ENCODE measurements around the gene DLG1.
A peak's percentile ranks its signal among the peaks of the same experiment; 100 is the strongest.

Gene DLG1

GRCh38 chr3:197298341-197298944 is at the start of gene DLG1:
TSS of gene DLG1 (minus strand) at chr3:197298612. CDS start at chr3:197297204, 1,408 bp downstream.
- H3K9me3 Mint-ChIP-seq: no peaks in the 10 kb centered on the region
- peak; percentile 85 for ATAC-seq
- H3K4me3 Mint-ChIP-seq: peak within 1 kb of the TSS; percentile 86
- peak within 1 kb of the TSS; percentile 92 for H3K27ac Mint-ChIP-seq
- H3K27me3 Mint-ChIP-seq: peaks cover 37% of the 10 kb centered on the region
- peaks cover 30% of the 10 kb centered on the region for H3K4me1 Mint-ChIP-seq
- no peaks in the 10 kb centered on the region for H3K36me3 Mint-ChIP-seq

- H3K9me3 Mint-ChIP-seq: no peaks in the 10 kb centered on the region
- ATAC-seq: no peak
- no peaks in the 10 kb centered on the region for H3K36me3 Mint-ChIP-seq
- no peak overlapping the region for H3K4me3 Mint-ChIP-seq
- no peaks in the 10 kb centered on the region for H3K4me1 Mint-ChIP-seq
- no peak overlapping the region for H3K27ac Mint-ChIP-seq
- no peaks in the 10 kb centered on the region for H3K27me3 Mint-ChIP-seq
These were observed 49.6 kb upstream of the DLG1 start for GRCh38 chr3:197348014-197348413.

- ATAC-seq: no peak
- Mint-ChIP-seq H3K27ac (no peak overlapping the region), H3K27me3 (no peaks in the 10 kb centered on the region), H3K9me3 (no peaks in the 10 kb centered on the region), H3K36me3 (no peaks in the 10 kb centered on the region), H3K4me1 (no peaks in the 10 kb centered on the region), H3K4me3 (no peak overlapping the region)
These were observed 47.0 kb upstream of the DLG1 start for GRCh38 chr3:197345390-197345789.

- H3K9me3 Mint-ChIP-seq: no peaks in the 10 kb centered on the region
- no peaks in the 10 kb centered on the region for H3K27me3 Mint-ChIP-seq
- H3K36me3 Mint-ChIP-seq: no peaks in the 10 kb centered on the region
- H3K4me1 Mint-ChIP-seq: no peaks in the 10 kb centered on the region
- H3K27ac Mint-ChIP-seq: no peak overlapping the region
- H3K4me3 Mint-ChIP-seq: no peak overlapping the region
- ATAC-seq: no peak
These were observed 46.3 kb upstream of the DLG1 start for GRCh38 chr3:197344582-197345318.

- Mint-ChIP-seq H3K27me3 (no peaks in the 10 kb centered on the region), H3K36me3 (no peaks in the 10 kb centered on the region), H3K4me3 (no peak overlapping the region), H3K9me3 (no peaks in the 10 kb centered on the region), H3K4me1 (no peaks in the 10 kb centered on the region), H3K27ac (no peak overlapping the region)
- no peak for ATAC-seq
These were observed 45.4 kb upstream of the DLG1 start for GRCh38 chr3:197343656-197344408.

- H3K4me1 Mint-ChIP-seq: no peaks in the 10 kb centered on the region
- no peak for ATAC-seq
- no peak overlapping the region for H3K4me3 Mint-ChIP-seq
- H3K36me3 Mint-ChIP-seq: no peaks in the 10 kb centered on the region
- no peaks in the 10 kb centered on the region for H3K9me3 Mint-ChIP-seq
- no peaks in the 10 kb centered on the region for H3K27me3 Mint-ChIP-seq
- H3K27ac Mint-ChIP-seq: no peak overlapping the region
These were observed 44.7 kb upstream of the DLG1 start for GRCh38 chr3:197343111-197343510.

- ATAC-seq: no peak
- Mint-ChIP-seq H3K27me3 (no peaks in the 10 kb centered on the region), H3K27ac (no peak overlapping the region), H3K4me1 (no peaks in the 10 kb centered on the region), H3K36me3 (no peaks in the 10 kb centered on the region), H3K9me3 (no peaks in the 10 kb centered on the region), H3K4me3 (no peak overlapping the region)
These were observed 42.1 kb upstream of the DLG1 start for GRCh38 chr3:197340521-197340871.

- Mint-ChIP-seq H3K9me3 (no peaks in the 10 kb centered on the region), H3K27ac (no peak overlapping the region), H3K36me3 (no peaks in the 10 kb centered on the region), H3K27me3 (no peaks in the 10 kb centered on the region), H3K4me3 (no peak overlapping the region), H3K4me1 (no peaks in the 10 kb centered on the region)
- ATAC-seq: no peak
These were observed 41.6 kb upstream of the DLG1 start for GRCh38 chr3:197339841-197340520.

- no peaks in the 10 kb centered on the region for H3K9me3 Mint-ChIP-seq
- H3K27ac Mint-ChIP-seq: no peak overlapping the region
- ATAC-seq: no peak
- no peaks in the 10 kb centered on the region for H3K27me3 Mint-ChIP-seq
- no peaks in the 10 kb centered on the region for H3K4me1 Mint-ChIP-seq
- no peak overlapping the region for H3K4me3 Mint-ChIP-seq
- H3K36me3 Mint-ChIP-seq: no peaks in the 10 kb centered on the region
These were observed 40.2 kb upstream of the DLG1 start for GRCh38 chr3:197338586-197338985.

GRCh38 chr3:197337656-197338055 is 39.2 kb upstream of the DLG1 start:
- no peaks in the 10 kb centered on the region for H3K9me3 Mint-ChIP-seq
- no peak overlapping the region for H3K4me3 Mint-ChIP-seq
- peaks cover under 1% of the 10 kb centered on the region for H3K27me3 Mint-ChIP-seq
- H3K4me1 Mint-ChIP-seq: no peaks in the 10 kb centered on the region
- H3K27ac Mint-ChIP-seq: no peak overlapping the region
- no peaks in the 10 kb centered on the region for H3K36me3 Mint-ChIP-seq
- ATAC-seq: no peak

- no peak for ATAC-seq
- Mint-ChIP-seq H3K4me3 (no peak overlapping the region), H3K27me3 (peaks cover 5% of the 10 kb centered on the region), H3K4me1 (no peaks in the 10 kb centered on the region), H3K36me3 (no peaks in the 10 kb centered on the region), H3K9me3 (no peaks in the 10 kb centered on the region), H3K27ac (no peak overlapping the region)
These were observed 38.8 kb upstream of the DLG1 start for GRCh38 chr3:197337214-197337613.

- Mint-ChIP-seq H3K27ac (no peak overlapping the region), H3K4me3 (no peak overlapping the region), H3K27me3 (peaks cover 14% of the 10 kb centered on the region), H3K4me1 (no peaks in the 10 kb centered on the region), H3K9me3 (no peaks in the 10 kb centered on the region), H3K36me3 (no peaks in the 10 kb centered on the region)
- no peak for ATAC-seq
These were observed 37.9 kb upstream of the DLG1 start for GRCh38 chr3:197336348-197336747.

- Mint-ChIP-seq H3K27me3 (peaks cover 19% of the 10 kb centered on the region), H3K27ac (no peak overlapping the region), H3K4me1 (no peaks in the 10 kb centered on the region), H3K36me3 (no peaks in the 10 kb centered on the region), H3K4me3 (no peak overlapping the region), H3K9me3 (no peaks in the 10 kb centered on the region)
- ATAC-seq: no peak
These were observed 37.2 kb upstream of the DLG1 start for GRCh38 chr3:197335428-197336132.

GRCh38 chr3:197333901-197334639 is 35.7 kb upstream of the DLG1 start:
- no peaks in the 10 kb centered on the region for H3K36me3 Mint-ChIP-seq
- H3K4me3 Mint-ChIP-seq: no peak overlapping the region
- peaks cover 19% of the 10 kb centered on the region for H3K27me3 Mint-ChIP-seq
- H3K4me1 Mint-ChIP-seq: no peaks in the 10 kb centered on the region
- H3K9me3 Mint-ChIP-seq: no peaks in the 10 kb centered on the region
- no peak overlapping the region for H3K27ac Mint-ChIP-seq
- ATAC-seq: no peak

Data from stimulated activated memory B cell treated with anti-CD40 and anti-IgM and Interleukin-4, amounts not matched to agents 10 μg/mL and 1 μg/mL and 100 μg/mL, for 72 hours (primary cell).